PC-3 (cell line): ENCODE results near the gene ALOX12B. TPM values are rescaled to one million over a fixed set of nuclear protein-coding genes. Genes with fewer than 3 reads are reported as not detected.
A peak's percentile ranks its signal among the peaks of the same experiment; 100 is the strongest.

Source experiments
- ATAC-seq: fragments of 200-7000 bp; cut with Tn5 transposase; 2 replicates; pipeline ENCODE4 v1.9.1; 2020; ENCODE audit warnings: mild to moderate bottlenecking, moderate library complexity
- BruUV-seq: library from RNA; stranded (reverse); fragments of 400-500 nt; replicated peaks from 2 replicates; lab custom pipeline; 2021; lab: Mats Ljungman, UMichigan
- CTCF ChIA-PET: fragments of 300-600 bp; sonication (Branson Sonifier 250); formaldehyde crosslinking; loops from one replicate; lab custom pipeline; 2022; ENCODE audit warnings: antibody characterized with exemption; lab: Charles Lee
- POLR2A ChIA-PET: fragments of 300-600 bp; sonication (Branson Sonifier 250); formaldehyde crosslinking; loops from one replicate; lab custom pipeline; 2022; ENCODE audit warnings: antibody characterized with exemption; ENCODE audit not compliant: unreplicated experiment; lab: Charles Lee
- DNase-seq: peaks from one replicate; pipeline ENCODE4 v3.0.0-alpha.2; 2015
- H2AFZ ChIP-seq: fragments of 300-600 bp; sonication (generic); 2 replicates; pipeline ENCODE4 v1.6.0; 2016; ENCODE audit warnings: antibody characterized with exemption, low read length
- H3F3A ChIP-seq: fragments of 300-600 bp; sonication (generic); one replicate; pipeline ENCODE4 v1.6.0; 2017; ENCODE audit warnings: antibody characterized with exemption, low read length, control low read depth, mild to moderate bottlenecking; ENCODE audit not compliant: unreplicated experiment
- H3K27ac ChIP-seq: fragments of 300-600 bp; sonication (generic); 2 replicates; pipeline ENCODE4 v1.5.1; 2016; ENCODE audit warnings: mild to moderate bottlenecking, low read length
- H3K27me3 ChIP-seq: fragments of 300-600 bp; sonication (generic); 2 replicates; pipeline ENCODE4 v1.6.1; 2016; ENCODE audit warnings: low read length, mixed read lengths
- H3K36me3 ChIP-seq: fragments of 300-600 bp; sonication (generic); 2 replicates; pipeline ENCODE4 v1.6.1; 2016; ENCODE audit warnings: low read depth, mixed run types, low read length, mixed read lengths
- H3K4me1 ChIP-seq: fragments of 300-600 bp; sonication (generic); 2 replicates; pipeline ENCODE4 v1.5.1; 2016; ENCODE audit warnings: low read length; ENCODE audit not compliant: insufficient read depth
- H3K4me2 ChIP-seq: fragments of 300-600 bp; sonication (generic); 2 replicates; pipeline ENCODE4 v1.6.0; 2016; ENCODE audit warnings: low read length
- H3K4me3 ChIP-seq: fragments of 300-600 bp; sonication (generic); 2 replicates; pipeline ENCODE4 v1.5.1; 2016; ENCODE audit warnings: mild to moderate bottlenecking, low read length, mixed read lengths
- H3K79me2 ChIP-seq: fragments of 300-600 bp; sonication (generic); 2 replicates; pipeline ENCODE4 v1.6.1; 2017; ENCODE audit warnings: low read length, mixed read lengths
- H3K9ac ChIP-seq: fragments of 300-600 bp; sonication (generic); 2 replicates; pipeline ENCODE4 v1.6.0; 2016; ENCODE audit warnings: mild to moderate bottlenecking, low read length
- H3K9me2 ChIP-seq: fragments of 300-600 bp; sonication (generic); replicated peaks from 2 replicates; pipeline ENCODE4 v1.6.1; 2016; ENCODE audit warnings: mixed run types, low read length, mixed read lengths
- H3K9me3 ChIP-seq: fragments of 300-600 bp; sonication (generic); 2 replicates; pipeline ENCODE4 v1.6.1; 2016; ENCODE audit warnings: low read length, mixed read lengths
- H4K20me1 ChIP-seq: fragments of 300-600 bp; sonication (generic); 2 replicates; pipeline ENCODE4 v1.6.1; 2016; ENCODE audit warnings: low read length, mixed read lengths
- CTCF ChIP-seq: fragments of 300-600 bp; sonication (generic); conservative IDR thresholded peaks from 2 replicates; pipeline ENCODE4 v1.5.1; 2017; ENCODE audit warnings: antibody characterized with exemption, low read depth, mild to moderate bottlenecking, low read length
- EZH2 ChIP-seq: fragments of 300-600 bp; sonication (generic); IDR thresholded peaks from one replicate; pipeline ENCODE4 v1.6.1; 2017; ENCODE audit warnings: antibody characterized with exemption, mild to moderate bottlenecking, low read length; ENCODE audit not compliant: unreplicated experiment
- EZH2phosphoT487 ChIP-seq: fragments of 300-600 bp; sonication (generic); IDR thresholded peaks from 2 replicates; pipeline ENCODE4 v1.6.1; 2018; ENCODE audit warnings: mild to moderate bottlenecking, antibody characterized with exemption, low read length, borderline replicate concordance
- intact Hi-C: fragments of 100-400 bp; cut with micrococcal nuclease; formaldehyde crosslinking; loops from 2 replicates; pipeline ENCODE4 v1.9.0; 2023
- total RNA-seq: library from RNA; depleted of rRNA; stranded (reverse); fragments of >200 nt; gene quantifications from 2 replicates; pipeline ENCODE4 v1.2.3, GENCODE V29; 2014

ALOX12B gene
- total RNA-seq, 1 experiment from 2014 or later = 0.55 TPM

- ATAC-seq (no peak), DNase-seq (no peak)
- Histone ChIP-seq H3K9me2 (no peaks in the 10 kb centered on the region), H3K27ac (no peak overlapping the region), H3K4me1 (peaks cover 5% of the 10 kb centered on the region; the same call in 1 of the 2 replicates), H3K4me3 (no peak overlapping the region), H3F3A (no peaks in the 10 kb centered on the region), H3K36me3 (no peaks in the 10 kb centered on the region), H3K4me2 (no peak overlapping the region), H3K79me2 (no peaks in the 10 kb centered on the region), H2AFZ (no peak overlapping the region), H3K9me3 (no peaks in the 10 kb centered on the region), H4K20me1 (no peaks in the 10 kb centered on the region), H3K27me3 (no peaks in the 10 kb centered on the region), H3K9ac (no peak overlapping the region)
- intact Hi-C loops = no loop called here
- BruUV-seq = no TSS peak
- ChIA-PET POLR2A (no interaction called here), CTCF (no interaction called here)
- TF ChIP-seq EZH2 = no peak
- TF ChIP-seq CTCF = no peak
- no peak for TF ChIP-seq EZH2phosphoT487
Observed at GRCh38 chr17:8081876-8082275, 5.6 kb downstream of the ALOX12B start.

GRCh38 chr17:8080799-8081219, 6.7 kb downstream of the ALOX12B start:
- ChIA-PET POLR2A (no interaction called here), CTCF (interaction anchor here (0.6 kb wide), 1 partner anchor 32 kb away, joined by 4 read pairs; no protein-coding TSS in a partner anchor)
- Histone ChIP-seq H3K4me1 (peaks cover 5% of the 10 kb centered on the region; the same call in 1 of the 2 replicates), H3K27ac (no peak overlapping the region), H3K9ac (no peak overlapping the region), H3K4me2 (no peak overlapping the region), H2AFZ (no peak overlapping the region), H3K27me3 (no peaks in the 10 kb centered on the region), H3K9me3 (no peaks in the 10 kb centered on the region), H3K9me2 (no peaks in the 10 kb centered on the region), H4K20me1 (no peaks in the 10 kb centered on the region), H3F3A (no peaks in the 10 kb centered on the region), H3K4me3 (no peak overlapping the region), H3K79me2 (no peaks in the 10 kb centered on the region), H3K36me3 (no peaks in the 10 kb centered on the region)
- DNase-seq (no peak), ATAC-seq (no peak)
- BruUV-seq = no TSS peak
- TF ChIP-seq EZH2phosphoT487 (no peak), EZH2 (no peak)
- intact Hi-C loops = no loop called here

- intact Hi-C loops = no loop called here
- BruUV-seq = no TSS peak
- H2AFZ ChIP-seq = peak overlapping the region; percentile 95
- peaks cover 5% of the 10 kb centered on the region; the same call in 1 of the 2 replicates for H3K4me1 ChIP-seq
- no peak overlapping the region for H3K27ac ChIP-seq
- ATAC-seq = no peak
- no peak overlapping the region for H3K9ac ChIP-seq
- DNase-seq = no peak
- H3K27me3 ChIP-seq = no peaks in the 10 kb centered on the region
- no peaks in the 10 kb centered on the region for H3K9me2 ChIP-seq
- no peaks in the 10 kb centered on the region for H3K79me2 ChIP-seq
- H4K20me1 ChIP-seq = no peaks in the 10 kb centered on the region
- H3K36me3 ChIP-seq = no peaks in the 10 kb centered on the region
- no peak for TF ChIP-seq CTCF
- no peak for TF ChIP-seq EZH2phosphoT487
- TF ChIP-seq EZH2 = no peak
- H3K9me3 ChIP-seq = no peaks in the 10 kb centered on the region
- H3F3A ChIP-seq = no peaks in the 10 kb centered on the region
- H3K4me3 ChIP-seq = peak overlapping the region; percentile 71
- POLR2A ChIA-PET = no interaction called here
- H3K4me2 ChIP-seq = peak overlapping the region; percentile 86
- CTCF ChIA-PET = interaction anchor here (0.6 kb wide), 1 partner anchor 32 kb away, joined by 4 read pairs; no protein-coding TSS in a partner anchor
Observed at GRCh38 chr17:8080208-8080798, 7.2 kb downstream of the ALOX12B start.
